Smooth muscle cell of the brain vasculature (primary cell): ENCODE data around the gene SLIT1.

Experiments
- DNase-seq: peaks from one replicate; pipeline ENCODE4 v3.0.0-alpha.2; 2012; ENCODE audit warnings: low read depth, low spot score

SLIT1 gene

GRCh38 chr10:97173036-97173435 lies 12.7 kb downstream of the SLIT1 start:
- DNase-seq = no peak

DNA sequence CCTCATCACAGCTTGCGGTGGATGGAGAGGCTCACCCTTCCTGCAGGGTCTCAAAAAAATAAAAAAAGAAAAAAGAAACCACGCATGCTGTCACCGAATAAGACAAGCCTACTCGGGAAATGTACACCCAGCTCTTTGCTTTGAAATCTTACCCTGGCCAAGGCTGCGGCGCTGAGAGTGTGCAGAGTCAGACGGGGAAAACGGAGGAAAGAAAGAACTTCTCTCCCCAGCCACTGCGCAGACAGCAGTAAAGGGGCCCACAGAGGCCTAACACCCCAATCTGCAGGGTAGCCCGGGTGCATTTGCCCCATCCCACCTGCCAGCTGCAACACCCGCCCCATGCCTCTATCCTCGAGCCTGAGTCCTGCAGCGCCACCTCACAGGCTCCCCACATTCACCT lies 14.8 kb downstream of the SLIT1 start:
- DNase-seq = no peak

- DNase-seq = no peak
Measured at GRCh38 chr10:97169911-97170693, 15.7 kb downstream of the SLIT1 start.

- no peak for DNase-seq
Measured at GRCh38 chr10:97169063-97169462, 16.7 kb downstream of the SLIT1 start.

- DNase-seq = no peak
Measured at GRCh38 chr10:97168645-97169044, 17.1 kb downstream of the SLIT1 start.

DNA sequence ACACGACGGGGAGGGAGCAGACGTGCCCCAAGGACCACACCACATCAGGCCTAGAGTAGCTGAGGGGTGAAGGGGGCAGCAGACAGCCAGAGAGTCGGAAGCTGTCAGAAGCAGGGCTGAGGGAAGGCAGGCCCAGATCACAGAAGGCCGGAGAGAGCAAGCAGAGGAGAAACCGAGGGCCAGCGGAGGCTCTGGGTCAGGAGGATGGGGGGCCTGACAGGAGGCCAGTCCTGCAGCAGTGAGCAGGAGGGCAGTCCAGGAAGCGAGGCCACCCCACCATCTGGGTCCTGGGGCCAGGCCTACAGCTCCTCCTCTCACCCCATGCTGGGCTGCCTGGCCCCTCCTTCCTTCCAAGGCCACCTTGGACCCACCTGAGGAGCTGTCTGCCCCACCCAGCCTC lies 20.3 kb downstream of the SLIT1 start:
- DNase-seq = no peak

DNA sequence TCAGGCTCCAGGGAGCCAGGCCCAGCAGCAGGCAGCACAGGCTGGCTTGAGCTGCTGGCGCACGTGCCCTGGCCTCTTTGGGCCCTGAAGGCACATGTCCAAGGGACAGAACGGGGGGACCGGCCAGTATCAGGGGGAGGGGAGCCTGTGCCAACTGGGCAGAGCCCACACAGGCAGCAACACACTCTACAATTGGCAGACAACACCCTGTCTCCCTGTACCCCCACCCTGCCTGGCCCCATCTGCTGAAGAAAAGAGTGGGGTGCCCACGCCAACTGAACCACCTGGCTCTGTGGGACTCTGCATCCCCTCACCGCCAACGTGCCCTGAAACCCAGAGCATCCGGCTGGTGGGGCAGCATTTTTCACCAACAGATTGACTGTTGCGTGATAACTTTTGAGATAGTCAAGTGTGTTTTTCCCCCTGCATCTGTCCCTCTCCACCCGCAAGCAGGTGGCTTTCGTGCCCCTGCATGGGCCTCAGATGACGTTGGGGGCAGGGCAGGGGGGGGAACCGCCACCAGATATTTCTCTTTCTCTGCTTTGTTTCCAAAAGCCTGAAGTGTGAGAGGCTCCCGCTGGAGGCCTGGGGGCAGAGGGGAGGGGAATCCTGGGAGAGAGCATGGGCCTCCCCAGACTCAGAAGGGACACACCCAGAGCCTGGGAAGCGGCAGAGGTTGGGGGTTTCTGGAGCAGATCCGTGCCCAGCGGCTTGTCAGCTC lies 21.8 kb downstream of the SLIT1 start:
- DNase-seq = no peak

GRCh38 chr10:97163181-97163580 lies 22.6 kb downstream of the SLIT1 start:
- DNase-seq = no peak

- no peak for DNase-seq
Measured at GRCh38 chr10:97159646-97160305, 26.0 kb downstream of the SLIT1 start.

GRCh38 chr10:97157578-97158095 lies 28.1 kb downstream of the SLIT1 start:
- DNase-seq = no peak

GRCh38 chr10:97154781-97155180 lies 31.0 kb downstream of the SLIT1 start:
- DNase-seq = no peak

- no peak for DNase-seq
Measured at GRCh38 chr10:97154162-97154561, 31.6 kb downstream of the SLIT1 start.

- no peak for DNase-seq
Measured at GRCh38 chr10:97153270-97153850, 32.4 kb downstream of the SLIT1 start.

DNA sequence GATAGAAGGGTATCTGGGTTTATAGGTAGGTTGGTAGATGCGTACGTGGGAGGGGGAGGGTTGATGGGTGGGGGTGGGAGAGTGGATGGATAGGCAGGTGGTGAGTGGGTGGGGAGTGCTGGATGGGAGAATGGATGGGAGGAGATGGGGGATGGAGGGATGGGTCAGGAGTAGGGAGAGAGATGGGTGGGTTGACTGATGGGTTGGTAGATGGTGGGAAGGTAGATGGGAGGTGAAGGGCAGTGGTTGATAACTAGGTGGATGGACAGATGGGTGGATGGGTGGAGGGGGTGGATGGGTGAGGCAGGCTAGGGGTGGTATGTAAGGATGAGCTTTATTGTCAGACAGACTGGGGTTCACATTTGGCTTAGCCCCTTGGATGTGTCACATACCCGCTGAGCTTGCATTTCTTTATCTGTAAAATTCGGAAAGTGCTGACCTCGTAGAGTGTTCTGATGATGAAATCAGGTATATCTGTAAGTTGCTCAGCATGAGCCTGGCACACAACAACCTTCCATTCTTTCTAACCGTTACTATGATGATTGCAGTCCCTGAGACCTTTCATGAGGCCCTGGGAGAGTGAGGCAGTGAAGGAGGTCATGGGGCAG lies 34.3 kb downstream of the SLIT1 start:
- DNase-seq = no peak

DNA sequence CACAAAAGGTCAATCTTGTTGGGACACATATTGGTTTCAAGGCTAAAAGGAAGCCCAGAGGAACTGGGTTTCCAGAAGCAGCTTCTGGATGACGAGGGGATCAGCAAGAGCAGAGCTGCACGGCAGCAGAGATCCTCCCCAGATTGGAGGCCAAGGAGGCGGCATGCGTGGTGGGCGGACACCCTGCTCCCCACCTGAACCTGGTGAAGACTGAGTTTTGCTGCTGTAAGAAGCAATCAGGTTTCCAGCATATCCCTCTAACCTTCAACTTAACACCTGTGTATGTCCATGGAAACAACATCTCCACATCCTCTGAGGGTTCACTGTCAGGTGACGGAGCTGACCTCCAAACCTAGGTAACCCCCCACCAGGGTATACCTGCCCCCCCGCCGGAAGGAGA lies 35.1 kb downstream of the SLIT1 start:
- DNase-seq = no peak

GRCh38 chr10:97150013-97150595 lies 35.7 kb downstream of the SLIT1 start:
- DNase-seq = no peak

DNA sequence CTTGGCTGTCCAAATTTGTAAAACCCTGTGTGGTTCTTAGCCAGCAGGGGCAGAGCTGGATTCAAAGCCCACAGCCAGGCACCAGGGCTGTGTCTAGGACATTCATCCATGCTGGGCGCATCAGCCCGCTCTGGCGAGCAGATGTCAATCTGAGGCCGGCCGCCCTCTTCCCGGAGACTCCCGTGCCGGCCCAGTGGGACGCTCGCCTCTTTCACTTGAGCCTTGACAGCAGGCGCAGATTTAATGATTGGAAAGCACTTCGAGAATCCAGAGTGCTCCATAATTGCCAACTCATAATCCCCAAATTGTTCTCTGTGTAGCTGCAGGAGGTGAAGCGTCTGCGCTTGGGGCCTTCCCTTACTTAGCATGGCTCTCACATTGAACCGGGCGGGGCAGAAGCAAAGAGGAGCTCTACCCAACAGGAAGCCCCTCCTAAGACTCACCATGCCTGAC lies 36.7 kb downstream of the SLIT1 start:
- no peak for DNase-seq

GRCh38 chr10:97144297-97144696 lies 41.5 kb downstream of the SLIT1 start:
- no peak for DNase-seq

DNA sequence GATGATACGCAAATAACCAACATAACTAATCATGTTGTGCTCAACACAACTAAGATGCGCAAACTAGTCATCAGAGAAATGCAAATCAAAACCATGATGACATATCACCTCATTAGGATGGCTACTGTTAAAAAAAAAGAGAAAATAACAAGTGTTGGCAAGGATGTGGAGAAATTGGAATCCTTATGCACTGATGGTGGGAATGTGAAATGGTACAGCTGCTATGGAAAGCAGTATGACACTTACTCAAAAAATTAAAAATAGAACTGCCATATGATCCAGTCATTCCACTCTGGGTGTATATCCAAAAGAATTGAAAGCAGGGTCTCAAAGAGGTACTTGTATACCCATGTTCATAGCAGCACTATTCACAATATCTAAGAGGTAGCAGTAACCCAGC lies 42.9 kb downstream of the SLIT1 start:
- no peak for DNase-seq

- no peak for DNase-seq
Measured at GRCh38 chr10:97140902-97141745, 44.6 kb downstream of the SLIT1 start.
